Panc1 (cell line): ENCODE results near the gene CALCB. TPM values are rescaled to one million over a fixed set of nuclear protein-coding genes. Genes with fewer than 3 reads are reported as not detected.

Source experiments
- ATAC-seq: fragments of 200-7000 bp; cut with Tn5 transposase; 2 replicates; pipeline ENCODE4 v1.9.1; 2020; ENCODE audit warnings: mild to moderate bottlenecking, moderate library complexity
- BruUV-seq: library from RNA; stranded (reverse); fragments of 400-500 nt; replicated peaks from 2 replicates; lab custom pipeline; 2021; lab: Mats Ljungman, UMichigan
- CTCF ChIA-PET: fragments of 300-600 bp; sonication (Branson Sonifier 250); formaldehyde crosslinking; loops from one replicate; lab custom pipeline; 2022; ENCODE audit warnings: antibody characterized with exemption; lab: Charles Lee
- POLR2A ChIA-PET: fragments of 300-600 bp; sonication (Branson Sonifier 250); formaldehyde crosslinking; loops from one replicate; lab custom pipeline; 2022; ENCODE audit warnings: antibody characterized with exemption; lab: Charles Lee
- DNase-seq: peaks from one replicate; pipeline ENCODE4 v3.0.0-alpha.2; 2010; ENCODE audit warnings: low read depth, low spot score
- H3K27ac ChIP-seq: 2 replicates; pipeline ENCODE4 v1.5.1; 2011; ENCODE audit warnings: mild to moderate bottlenecking, low read length, inconsistent platforms
- H3K27me3 ChIP-seq: fragments of 200-500 bp; sonication (Bioruptor generic); 2 replicates; pipeline ENCODE4 v1.6.0; 2014; ENCODE audit warnings: low read length, inconsistent platforms; ENCODE audit not compliant: control insufficient read depth, insufficient read depth
- H3K36me3 ChIP-seq: fragments of 200-500 bp; sonication (Bioruptor generic); 2 replicates; pipeline ENCODE4 v1.5.1; 2014; ENCODE audit warnings: inconsistent platforms, mild to moderate bottlenecking, low read length, moderate library complexity; ENCODE audit not compliant: control insufficient read depth, insufficient read depth
- H3K4me1 ChIP-seq: 2 replicates; pipeline ENCODE4 v1.5.1; 2011; ENCODE audit warnings: inconsistent platforms, mild to moderate bottlenecking, low read length, moderate library complexity; ENCODE audit not compliant: control insufficient read depth, insufficient read depth
- H3K4me3 ChIP-seq, 2 experiments: 2 replicates each; pipeline ENCODE4 v1.5.1; 2011 to 2012; ENCODE audit warnings: low read depth in 2 of 2, low read length in 2 of 2, mild to moderate bottlenecking in 2 of 2, inconsistent platforms in 1 of 2, moderate library complexity in 1 of 2
- H3K9me3 ChIP-seq: fragments of 200-500 bp; sonication (Bioruptor generic); 2 replicates; pipeline ENCODE4 v1.5.1; 2014; ENCODE audit warnings: low read depth, mild to moderate bottlenecking, inconsistent platforms, low read length, moderate library complexity; ENCODE audit not compliant: control insufficient read depth, insufficient read depth
- CTCF ChIP-seq: fragments of 450-650 bp; IDR thresholded peaks from 2 replicates; pipeline ENCODE4 v1.5.1; 2017; ENCODE audit warnings: mild to moderate bottlenecking
- POLR2AphosphoS5 ChIP-seq: IDR thresholded peaks from 2 replicates; pipeline ENCODE4 v1.6.1; 2012; ENCODE audit warnings: mild to moderate bottlenecking, low read depth, low read length, moderate library complexity
- REST ChIP-seq, 2 experiments: IDR thresholded peaks; 2 replicates each; pipeline ENCODE4 v1.6.1; 2011 to 2012; ENCODE audit warnings: low read depth in 2 of 2, control low read depth in 1 of 2, low read length in 1 of 2, mild to moderate bottlenecking in 1 of 2, moderate library complexity in 1 of 2; ENCODE audit not compliant: insufficient read depth in 1 of 2
- SIN3A ChIP-seq: IDR thresholded peaks from 2 replicates; pipeline ENCODE4 v1.6.1; 2012; ENCODE audit warnings: low read depth, mild to moderate bottlenecking, low read length, moderate library complexity, borderline replicate concordance; ENCODE audit not compliant: insufficient read depth
- TCF7L2 ChIP-seq: IDR thresholded peaks from 2 replicates; pipeline ENCODE4 v1.6.1; 2011; ENCODE audit warnings: mild to moderate bottlenecking, low read depth, low read length, inconsistent platforms
- in situ Hi-C: cut with HindIII; loops from 2 replicates; pipeline ENCODE4 v1.10.0; 2016; ENCODE audit warnings: low sequenced_read_pairs, low pct_unique_long_range_greater_than_20kb
- intact Hi-C: fragments of 100-400 bp; cut with micrococcal nuclease; formaldehyde crosslinking; loops from one replicate; pipeline ENCODE4 v1.10.0; 2022; ENCODE audit not compliant: unreplicated experiment
- total RNA-seq: library from RNA; stranded (reverse); gene quantifications from one replicate; pipeline ENCODE4 v1.2.1, GENCODE V29; 2021; ENCODE audit not compliant: unreplicated experiment

CALCB gene
- total RNA-seq, 1 experiment from 2014 or later: not detected

GRCh38 chr11:15075162-15075526 lies 1.8 kb downstream of the CALCB start:
- Histone ChIP-seq H3K27ac (no peak overlapping the region), H3K27me3 (peaks cover 6% of the 10 kb centered on the region), H3K9me3 (no peaks in the 10 kb centered on the region), H3K36me3 (no peaks in the 10 kb centered on the region), H3K4me3 (no peak overlapping the region), H3K4me1 (0 out of 2 replicates have a peak, but pooled peaks cover 3% of the 10 kb centered on the region)
- TF ChIP-seq REST (IDR thresholded peaks at IDR 0.05; ENCODE audit: insufficient read depth in 1 of 2, low read depth in 2 of 2, low read length in 1 of 2) (no peak), POLR2AphosphoS5 (no peak), CTCF (peak; percentile 46), SIN3A (no peak), TCF7L2 (no peak)
- ChIA-PET CTCF (interaction anchor here (0.6 to 2.9 kb wide), 5 partner anchors 25 to 384 kb away, joined by 3 to 44 read pairs (median 4); no protein-coding TSS in a partner anchor), POLR2A (no interaction called here)
- ATAC-seq (no peak), DNase-seq (no peak)
- intact Hi-C loops: loop anchor here (1.0 to 10.0 kb wide), 3 partner anchors 167 to 550 kb away; partner anchors contain the start of gene PSMA1
- in situ Hi-C loops: no loop called here
- no TSS peak for BruUV-seq

- intact Hi-C loops (no loop called here), in situ Hi-C loops (no loop called here)
- no peak for TF ChIP-seq TCF7L2
- TF ChIP-seq REST (IDR thresholded peaks at IDR 0.05; ENCODE audit: insufficient read depth in 1 of 2, low read depth in 2 of 2, low read length in 1 of 2): no peak
- no peak for TF ChIP-seq SIN3A
- TF ChIP-seq CTCF: no peak
- H3K27ac ChIP-seq: no peak overlapping the region
- H3K36me3 ChIP-seq: no peaks in the 10 kb centered on the region
- DNase-seq (no peak), ATAC-seq (no peak)
- H3K4me1 ChIP-seq: no peaks in the 10 kb centered on the region
- H3K27me3 ChIP-seq: no peaks in the 10 kb centered on the region
- no peak overlapping the region for H3K4me3 ChIP-seq
- no TSS peak for BruUV-seq
- CTCF ChIA-PET: no interaction called here
- H3K9me3 ChIP-seq: no peaks in the 10 kb centered on the region
- POLR2A ChIA-PET: interaction anchor here (0.6 kb wide), 2 partner anchors 17 to 533 kb away, joined by 3 read pairs; no protein-coding TSS in a partner anchor
Measured at GRCh38 chr11:15091175-15091574, 17.8 kb downstream of the CALCB start.
